GM19463 (cell line): Measurements from ENCODE around the gene PIK3R6.
A peak's percentile ranks its signal among the peaks of the same experiment; 100 is the strongest.
"Not testable (repeated sequence)": the region's sequence is repeated elsewhere in the genome, so short reads cannot be mapped to it uniquely, and the experiment has no call there.

Experiments used
- ATAC-seq: cut with Tn5 transposase; IDR thresholded peaks from one replicate; pipeline ENCODE4 v1.9.1; 2021; ENCODE audit warnings: mild to moderate bottlenecking, moderate library complexity; ENCODE audit not compliant: unreplicated experiment

Gene PIK3R6

GRCh38 chr17:8894202-8894671 is 26.8 kb upstream of the PIK3R6 start:
- no peak for ATAC-seq

DNA sequence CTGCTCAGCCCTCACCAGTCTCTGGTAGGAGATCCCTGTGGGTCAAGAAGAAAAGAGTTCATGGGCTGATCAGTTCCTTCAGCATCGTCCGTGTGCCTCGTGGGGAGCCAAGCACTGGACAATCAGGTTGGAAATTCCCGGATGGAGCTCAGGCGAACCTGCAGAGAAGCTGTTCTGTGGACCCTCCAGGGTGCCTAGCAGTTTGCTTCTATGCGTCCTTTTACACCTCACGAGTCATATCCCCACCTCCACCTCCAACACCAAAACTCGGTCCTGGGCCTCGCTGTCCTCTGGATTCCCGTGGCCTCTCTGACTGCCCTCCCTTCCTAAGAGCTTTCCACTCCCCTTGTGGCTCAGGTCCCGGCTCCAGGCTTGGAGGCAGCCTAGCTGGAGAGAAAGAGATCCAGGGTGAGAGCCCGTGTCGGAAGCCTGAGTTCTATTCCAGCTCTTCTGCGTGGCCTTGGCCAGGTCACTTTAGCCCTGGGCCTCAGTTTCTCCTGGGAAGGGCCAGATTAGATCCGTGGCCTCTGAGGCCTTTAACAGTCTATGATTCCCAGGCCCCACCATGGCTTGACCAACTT is 26.2 kb upstream of the PIK3R6 start:
- ATAC-seq: no peak

GRCh38 chr17:8893059-8893458 is 25.6 kb upstream of the PIK3R6 start:
- ATAC-seq: no peak

DNA sequence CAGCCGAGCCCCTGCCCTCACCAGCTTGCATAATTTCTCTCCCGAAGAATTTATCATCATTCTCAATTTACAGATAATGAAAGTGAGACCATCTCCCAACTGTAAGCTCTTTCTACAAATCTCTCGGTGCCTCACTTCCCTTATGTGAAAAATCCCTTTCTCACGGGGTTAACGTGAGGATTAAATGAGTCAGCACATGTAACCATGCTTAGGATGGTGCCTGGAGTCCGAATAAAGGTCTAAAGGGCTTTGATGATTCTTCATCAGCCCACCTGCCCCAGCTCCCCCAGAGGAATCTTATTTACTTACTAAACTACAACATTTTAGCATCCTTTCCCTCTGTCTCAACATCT is 24.8 kb upstream of the PIK3R6 start:
- peak; percentile 43 for ATAC-seq

DNA sequence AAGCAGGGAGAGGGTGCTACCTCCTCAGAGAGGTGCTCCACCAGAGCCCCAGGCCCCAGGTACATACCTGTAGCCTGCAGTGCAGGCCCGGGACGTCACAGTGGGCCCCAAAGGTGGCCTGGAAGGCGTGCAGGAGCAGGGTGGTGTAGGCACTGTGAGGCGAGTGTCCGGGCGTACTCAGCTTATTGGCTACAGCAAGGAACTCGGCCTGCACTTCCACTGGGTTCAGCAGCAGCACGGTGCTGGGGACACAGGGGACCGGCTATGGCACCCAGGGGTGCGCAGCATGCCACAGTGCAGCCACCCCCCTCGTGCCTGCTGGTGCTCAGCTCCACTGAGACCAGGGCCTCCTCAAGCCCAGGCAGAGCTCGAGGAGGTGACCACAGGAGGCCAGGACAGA is 23.2 kb upstream of the PIK3R6 start:
- no peak for ATAC-seq

GRCh38 chr17:8889458-8890210 is 22.2 kb upstream of the PIK3R6 start:
- no peak for ATAC-seq

- ATAC-seq: no peak
Measured at GRCh38 chr17:8888704-8889302, 21.3 kb upstream of the PIK3R6 start.

DNA sequence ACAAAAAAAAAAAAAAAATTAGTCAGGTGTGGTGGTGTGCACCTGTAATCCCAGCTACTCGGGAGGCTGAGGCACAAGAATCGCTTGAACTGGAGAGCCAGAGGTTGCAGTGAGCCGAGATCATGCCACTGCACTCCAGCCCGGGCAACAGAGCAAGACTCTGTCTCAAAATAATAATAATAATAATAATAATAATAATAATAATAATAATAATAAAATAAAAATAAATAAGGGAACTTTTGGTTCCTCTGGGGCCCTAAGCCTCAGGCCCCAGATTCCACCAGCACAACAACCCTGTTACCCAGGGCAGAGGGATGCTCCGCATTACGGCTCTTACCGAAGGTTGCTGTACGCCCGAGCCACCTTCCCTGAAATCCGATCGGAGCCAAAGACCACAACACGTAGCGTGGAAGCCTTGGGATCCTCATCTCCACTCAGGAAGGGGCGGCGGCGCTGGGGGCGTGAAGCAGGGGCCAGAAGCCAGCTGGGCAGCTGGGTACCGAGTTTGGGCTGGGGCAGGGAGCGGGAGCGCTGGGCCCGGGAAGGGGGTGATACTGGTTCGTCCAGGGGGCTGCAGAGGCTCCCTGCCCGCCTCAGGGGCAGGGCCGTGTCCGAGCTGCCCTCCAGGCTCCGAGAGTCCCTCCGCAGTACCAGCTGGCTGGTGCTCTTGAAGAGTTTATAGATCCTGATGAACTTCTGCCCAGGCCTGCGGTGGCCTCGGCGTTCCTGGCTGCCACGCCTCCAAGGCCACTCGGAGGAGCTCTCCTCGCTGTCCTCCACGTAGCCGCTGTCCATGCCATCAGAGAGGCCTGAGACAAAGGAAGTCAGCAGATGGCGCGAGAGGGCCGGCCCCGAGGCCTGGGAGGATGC is 20.6 kb upstream of the PIK3R6 start:
- no peak for ATAC-seq

GRCh38 chr17:8887301-8887700 is 19.8 kb upstream of the PIK3R6 start:
- ATAC-seq: no peak

DNA sequence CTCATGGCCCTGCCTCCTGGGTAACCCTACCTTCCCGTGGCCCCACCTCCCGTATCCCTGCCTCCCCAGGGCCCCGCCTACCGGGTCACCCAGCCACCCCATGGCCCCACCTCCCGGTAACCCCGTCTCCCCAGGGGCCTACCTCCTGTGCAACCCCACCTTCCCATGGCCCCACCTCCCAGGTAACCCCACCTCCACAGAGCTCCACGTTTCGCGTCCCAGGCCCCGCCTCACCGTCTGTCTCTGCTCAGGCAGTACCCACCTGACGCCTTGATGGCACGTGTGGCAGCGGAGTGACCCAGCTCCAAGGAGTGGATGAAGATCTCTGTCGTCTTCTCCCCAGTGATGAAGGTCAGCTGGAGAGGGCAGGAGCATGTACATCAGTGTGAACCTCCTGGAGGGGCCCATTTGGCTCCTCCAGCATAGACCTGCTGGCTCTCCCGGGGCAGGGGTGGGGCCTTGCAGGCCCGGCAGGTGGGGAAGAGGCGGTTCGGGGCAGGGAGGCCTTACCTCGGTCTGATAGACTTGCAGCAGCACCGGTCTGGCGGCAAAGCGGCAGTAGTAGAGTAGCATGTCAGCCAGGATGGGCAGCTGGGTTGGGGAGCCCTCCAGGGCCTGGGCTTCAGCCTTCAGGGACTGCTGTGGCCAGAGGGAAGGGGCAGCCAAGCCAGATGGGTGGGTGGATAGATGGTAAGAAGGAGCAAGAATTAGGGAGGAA is 18.7 kb upstream of the PIK3R6 start:
- no peak for ATAC-seq

DNA sequence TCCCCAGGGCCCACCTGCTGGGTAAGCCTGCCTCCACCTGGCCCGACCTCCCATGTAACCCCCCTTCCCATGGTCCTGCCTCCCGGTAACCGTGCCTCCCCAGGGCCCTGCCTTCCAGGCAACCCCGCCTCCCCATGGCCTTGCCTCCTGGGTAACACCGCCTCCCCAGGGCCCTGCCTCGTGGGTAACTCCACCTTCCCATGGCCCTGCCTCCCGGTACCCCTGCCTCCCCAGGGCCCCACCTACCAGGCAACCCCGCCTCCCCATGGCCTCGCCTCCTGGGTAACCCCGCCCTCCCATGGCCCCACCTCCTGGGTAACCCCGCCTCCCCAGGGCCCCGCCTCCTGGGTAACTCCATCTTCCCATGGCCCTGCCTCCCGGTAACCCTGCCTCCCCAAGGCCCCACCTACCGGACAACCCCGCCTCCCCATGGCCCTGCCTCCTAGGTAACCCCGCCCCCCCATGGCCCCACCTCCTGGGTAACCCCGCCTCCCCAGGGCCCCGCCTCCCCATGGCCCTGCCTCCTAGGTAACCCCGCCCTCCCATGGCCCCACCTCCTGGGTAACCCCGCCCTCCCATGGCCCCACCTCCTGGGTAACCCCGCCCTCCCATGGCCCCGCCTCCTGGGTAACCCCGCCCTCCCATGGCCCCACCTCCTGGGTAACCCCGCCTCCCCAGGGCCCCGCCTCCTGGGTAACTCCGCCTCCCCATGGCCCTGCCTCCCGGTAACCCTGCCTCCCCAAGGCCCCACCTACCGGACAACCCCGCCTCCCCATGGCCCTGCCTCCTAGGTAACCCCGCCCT is 17.9 kb upstream of the PIK3R6 start:
- not testable (repeated sequence) for ATAC-seq

DNA sequence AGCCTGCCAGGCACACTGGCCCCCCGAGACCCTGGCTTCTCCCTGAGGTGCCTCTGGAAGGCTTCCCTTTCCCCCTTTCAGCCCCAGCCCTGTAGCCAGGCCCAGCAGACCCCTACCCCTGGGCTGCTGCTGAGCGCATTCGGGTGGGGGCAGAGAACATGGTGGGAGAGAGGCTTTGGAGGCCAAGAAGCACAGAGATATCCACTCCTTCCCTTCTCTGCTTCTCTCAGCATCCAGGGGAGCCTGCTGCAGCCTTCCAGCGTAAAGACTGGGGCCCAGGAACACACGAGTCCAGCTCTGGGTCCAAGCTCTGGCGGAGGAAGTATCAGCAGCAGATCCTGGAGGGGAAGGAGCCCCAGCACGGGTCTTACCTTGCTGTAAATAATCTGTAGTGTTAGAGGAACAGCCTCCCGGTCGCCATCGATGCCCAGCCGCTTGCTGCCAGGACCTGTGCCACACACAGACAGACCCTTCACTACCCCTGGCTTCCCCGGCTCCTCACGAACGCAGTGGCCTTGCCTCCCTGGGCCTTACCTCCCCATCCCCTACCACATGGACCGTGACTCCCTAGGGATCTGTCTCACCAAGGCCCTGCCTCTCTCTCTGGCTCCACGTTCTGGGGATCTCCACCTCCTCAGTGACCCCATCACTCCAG is 17.0 kb upstream of the PIK3R6 start:
- ATAC-seq: no peak

DNA sequence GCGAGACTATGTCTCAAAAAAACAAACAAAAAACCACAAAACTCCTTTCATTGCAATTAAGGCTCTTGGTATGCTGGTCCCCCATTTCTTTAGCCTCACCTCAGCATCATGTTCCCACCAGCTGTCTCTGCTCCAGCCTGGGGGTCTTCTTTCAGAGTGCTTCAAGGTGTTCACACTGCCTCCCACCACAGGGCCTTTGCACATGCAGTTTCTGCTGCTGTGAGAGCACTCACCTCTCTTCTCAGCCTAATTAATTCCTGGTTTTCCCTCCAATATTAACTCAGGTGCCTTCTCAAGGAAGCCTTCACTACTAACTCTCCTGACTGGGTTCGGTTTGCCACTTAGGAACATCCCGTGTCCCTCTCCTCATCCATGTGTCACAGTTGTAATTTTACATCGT is 15.9 kb upstream of the PIK3R6 start:
- no peak for ATAC-seq

DNA sequence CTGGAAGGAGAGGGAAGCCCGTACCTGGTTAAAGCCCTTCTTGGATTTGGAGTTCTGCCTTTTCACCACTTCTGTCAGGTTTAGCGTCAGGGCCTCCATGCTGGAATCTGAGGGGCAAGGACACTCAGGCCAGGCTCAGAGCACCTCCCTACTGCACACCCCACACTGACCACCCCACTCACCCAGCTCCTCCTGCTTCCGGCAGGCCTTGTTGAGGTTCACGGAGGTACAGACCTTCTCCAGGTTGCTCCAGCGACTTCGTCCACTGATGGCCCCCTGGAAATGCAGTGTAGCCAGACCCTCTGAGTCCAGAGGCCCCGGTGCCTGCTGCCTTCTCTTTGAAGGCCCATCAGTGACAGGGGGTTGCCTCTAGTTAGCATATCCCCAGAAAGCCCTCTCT is 14.1 kb upstream of the PIK3R6 start:
- ATAC-seq: no peak

DNA sequence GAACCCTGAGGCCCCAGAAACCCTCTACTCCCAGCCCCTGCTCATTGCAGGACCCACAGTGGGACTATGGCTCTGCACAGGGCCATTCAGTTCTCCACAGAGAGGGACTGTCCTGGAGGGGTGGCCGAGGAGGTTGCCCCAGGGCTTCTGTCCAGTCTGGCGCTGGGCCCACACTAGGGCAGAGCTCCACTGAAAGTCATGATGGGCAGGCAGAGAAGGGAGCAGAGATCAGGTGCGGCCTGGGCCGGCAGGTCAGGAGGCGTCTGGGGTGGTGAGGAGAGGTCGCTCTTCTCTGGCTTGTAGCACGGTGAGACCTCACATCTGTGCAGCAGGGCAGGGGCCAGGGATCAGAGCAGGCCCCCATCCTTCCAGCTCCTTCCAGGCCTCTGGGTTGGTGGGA is 13.0 kb upstream of the PIK3R6 start:
- ATAC-seq: no peak

DNA sequence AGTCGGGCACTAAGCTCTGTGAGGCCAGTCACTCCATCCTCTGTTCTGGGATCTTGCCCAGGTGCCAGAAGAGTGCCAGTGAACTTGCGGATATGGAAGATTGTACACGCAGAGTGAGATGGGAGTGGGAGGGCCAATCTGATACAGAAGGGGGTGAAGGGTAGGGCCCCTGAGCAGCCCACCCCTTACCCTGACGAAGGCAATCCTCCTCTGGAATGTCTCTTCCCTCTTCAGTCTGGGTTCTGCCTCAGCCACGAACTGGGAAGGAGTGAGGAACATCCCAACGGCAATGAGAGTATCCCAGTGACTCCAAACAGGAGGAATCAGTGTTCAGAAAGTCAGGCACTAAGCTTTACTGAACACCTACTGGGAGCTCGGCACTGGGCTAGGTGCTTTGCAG is 11.9 kb upstream of the PIK3R6 start:
- ATAC-seq: no peak

DNA sequence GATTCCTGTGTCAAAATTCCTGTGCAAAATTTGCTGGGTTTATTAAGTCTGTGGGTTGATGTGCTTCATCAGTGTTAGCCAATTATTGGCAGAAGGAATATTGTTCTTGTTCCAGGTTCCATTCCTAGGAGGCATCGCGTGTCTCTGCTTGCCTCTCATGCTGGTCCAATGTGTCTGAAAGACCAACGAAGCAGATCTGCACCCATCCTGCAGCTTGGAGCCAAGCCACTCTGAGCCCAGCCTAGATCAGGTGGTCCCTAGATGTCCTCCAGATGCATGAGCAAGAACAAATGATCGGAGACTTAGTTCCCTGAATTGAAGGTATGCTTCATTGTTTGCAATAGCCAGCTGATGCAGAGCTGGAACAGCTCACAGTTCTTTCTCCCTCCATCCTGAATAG is 10.5 kb upstream of the PIK3R6 start:
- ATAC-seq: no peak

- ATAC-seq: no peak
Measured at GRCh38 chr17:8875957-8876356, 8.5 kb upstream of the PIK3R6 start.

DNA sequence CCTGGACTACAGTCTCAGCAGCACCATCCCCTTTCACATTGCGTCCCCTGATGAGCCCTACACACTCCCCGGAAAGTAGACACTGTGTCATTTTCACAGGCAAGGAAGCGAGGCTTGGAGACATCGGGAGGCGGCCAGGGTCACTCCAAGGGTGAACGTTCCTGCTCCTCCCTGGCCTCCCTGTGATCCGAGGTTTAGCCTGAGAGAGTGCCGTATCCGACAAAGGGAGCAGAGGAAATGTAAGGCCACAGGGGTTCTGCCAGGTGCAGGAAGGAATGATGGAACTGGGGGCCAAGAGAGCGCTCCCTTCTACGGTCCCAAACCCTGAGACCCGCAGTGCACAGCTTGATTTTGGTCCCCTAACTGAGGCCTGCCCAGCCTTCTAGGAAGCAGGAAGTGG is 8.0 kb upstream of the PIK3R6 start:
- no peak for ATAC-seq
